ENCODE measurements around the gene PRLHR.

- TF ChIP-seq EP300 (IDR thresholded peaks at IDR 0.05) (no peak), CTCF (IDR thresholded peaks at IDR 0.05) (no peak)
These were observed 406 bp downstream of the PRLHR start for GRCh38 chr10:118595064-118595420.
